Stimulated activated naive CD8-positive, alpha-beta T cell treated with anti-CD3 and anti-CD28 coated beads, Interleukin-15, amount 100 ng/mL, for 72 hours (primary cell): Measurements from ENCODE around the gene CADPS.

Experiments used
- ATAC-seq: fragments of 150-1000 bp; cut with Tn5 transposase; 2 replicates; pipeline ENCODE4 v1.10.0; 2021; ENCODE audit warnings: mild to moderate bottlenecking, moderate library complexity
- DNase-seq, 2 donors: peaks; one replicate each; pipeline ENCODE4 v3.0.0; 2021 to 2022
- H3K27ac Mint-ChIP-seq, 2 donors: one replicate each; pipeline ENCODE4 v1.8.0; 2022; ENCODE audit warnings: mild to moderate bottlenecking in 2 of 2, mixed read lengths in 2 of 2, moderate library complexity in 2 of 2
- H3K27me3 Mint-ChIP-seq: one replicate; pipeline ENCODE4 v1.8.0; 2022; ENCODE audit warnings: mixed read lengths
- H3K4me1 Mint-ChIP-seq: one replicate; pipeline ENCODE4 v1.8.0; 2022; ENCODE audit warnings: mild to moderate bottlenecking, mixed read lengths
- H3K4me3 Mint-ChIP-seq, 2 donors: one replicate each; pipeline ENCODE4 v1.8.0; 2022; ENCODE audit warnings: mild to moderate bottlenecking in 2 of 2, mixed read lengths in 2 of 2, moderate library complexity in 1 of 2
- H3K9me3 Mint-ChIP-seq, 2 donors: one replicate each; pipeline ENCODE4 v1.8.0; 2022; ENCODE audit warnings: mixed read lengths in 2 of 2

Gene CADPS

DNA sequence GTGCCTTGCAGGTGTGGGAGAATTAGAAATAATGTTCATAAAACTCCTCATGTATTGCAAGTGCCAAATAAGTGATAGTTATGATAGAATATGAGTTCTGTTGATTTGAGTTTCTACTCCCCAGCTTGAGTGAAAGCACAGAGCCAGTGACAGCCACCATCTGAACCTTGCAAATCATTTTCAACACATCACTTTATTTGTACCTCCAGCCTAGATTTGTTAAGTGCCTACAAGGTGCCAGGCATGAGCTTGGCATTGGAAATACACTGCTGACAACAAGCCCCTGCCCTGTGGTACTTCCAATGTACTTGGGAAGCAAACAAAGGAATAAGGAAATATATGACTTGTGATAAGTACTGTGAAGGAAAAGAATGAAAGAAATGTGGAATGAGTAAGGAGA, 518.9 kb downstream of the CADPS start:
- no peaks in the 10 kb centered on the region for H3K9me3 Mint-ChIP-seq
- H3K27me3 Mint-ChIP-seq: peaks cover 2% of the 10 kb centered on the region
- no peaks in the 10 kb centered on the region for H3K4me1 Mint-ChIP-seq
- no peak for DNase-seq
- H3K27ac Mint-ChIP-seq: no peak overlapping the region
- no peak for ATAC-seq
- no peak overlapping the region for H3K4me3 Mint-ChIP-seq

DNA sequence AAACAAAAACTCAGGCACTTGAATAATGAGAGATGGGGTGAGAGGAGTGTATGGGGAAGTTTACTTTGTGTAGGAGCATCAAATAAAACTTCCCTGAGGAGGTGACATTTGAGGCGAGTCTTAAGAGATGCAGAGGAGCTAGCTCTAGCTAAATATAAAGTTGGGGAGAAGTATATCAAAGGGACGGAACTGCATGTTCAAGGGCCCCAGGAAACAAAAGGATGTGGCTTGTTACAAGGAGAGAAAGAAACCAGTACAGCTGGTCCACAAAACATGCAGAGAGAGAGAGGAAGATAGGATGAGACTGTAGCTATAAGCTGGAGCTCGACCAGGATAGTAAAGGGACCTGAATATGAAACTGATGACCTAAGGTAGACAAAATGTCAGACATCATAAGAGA, 519.5 kb downstream of the CADPS start:
- Mint-ChIP-seq H3K4me1 (no peaks in the 10 kb centered on the region), H3K27ac (no peak overlapping the region), H3K27me3 (peaks cover 9% of the 10 kb centered on the region), H3K4me3 (no peak overlapping the region), H3K9me3 (no peaks in the 10 kb centered on the region)
- no peak for ATAC-seq
- DNase-seq: no peak
